GF-D8 (cell line): Measurements from ENCODE around the gene DGLUCY.
"Not testable (repeated sequence)": the region's sequence is repeated elsewhere in the genome, so short reads cannot be mapped to it uniquely, and the experiment has no call there.

Experiments
- DNase-seq: peaks from one replicate; lab custom pipeline; 2025; lab: John Stamatoyannopoulos, UW

DGLUCY gene

GRCh38 chr14:91169951-91170350 is 56.1 kb downstream of the DGLUCY start:
- DNase-seq, result no peak

GRCh38 chr14:91170504-91171121 is 56.7 kb downstream of the DGLUCY start:
- DNase-seq, result no peak

- DNase-seq, result no peak
Measured at GRCh38 chr14:91171291-91171690, 57.4 kb downstream of the DGLUCY start.

GRCh38 chr14:91173221-91173670 is 59.4 kb downstream of the DGLUCY start:
- DNase-seq, result no peak

- DNase-seq, result no peak
Measured at GRCh38 chr14:91173904-91174303, 60.0 kb downstream of the DGLUCY start.

- no peak for DNase-seq
Measured at GRCh38 chr14:91175291-91176201, 61.7 kb downstream of the DGLUCY start.

GRCh38 chr14:91177073-91178034 is 63.5 kb downstream of the DGLUCY start:
- no peak for DNase-seq

- no peak for DNase-seq
Measured at GRCh38 chr14:91180611-91181010, 66.7 kb downstream of the DGLUCY start.

GRCh38 chr14:91182753-91183152 is 68.9 kb downstream of the DGLUCY start:
- not testable (repeated sequence) for DNase-seq

GRCh38 chr14:91184559-91184958 is 70.7 kb downstream of the DGLUCY start:
- DNase-seq, result no peak

GRCh38 chr14:91185721-91186120 is 71.8 kb downstream of the DGLUCY start:
- DNase-seq, result no peak

- DNase-seq, result no peak
Measured at GRCh38 chr14:91186515-91187066, 72.7 kb downstream of the DGLUCY start.

GRCh38 chr14:91187271-91187670 is 73.4 kb downstream of the DGLUCY start:
- DNase-seq, result no peak

- no peak for DNase-seq
Measured at GRCh38 chr14:91190853-91191252, 77.0 kb downstream of the DGLUCY start.

GRCh38 chr14:91193069-91193468 is 79.2 kb downstream of the DGLUCY start:
- DNase-seq, result no peak

- DNase-seq, result no peak
Measured at GRCh38 chr14:91195881-91196280, 82.0 kb downstream of the DGLUCY start.

- no peak for DNase-seq
Measured at GRCh38 chr14:91197631-91198030, 83.8 kb downstream of the DGLUCY start.

GRCh38 chr14:91200802-91201201 is 86.9 kb downstream of the DGLUCY start:
- DNase-seq, result not testable (repeated sequence)

GRCh38 chr14:91202234-91202974 is 88.5 kb downstream of the DGLUCY start:
- DNase-seq, result no peak

GRCh38 chr14:91204657-91205056 is 90.8 kb downstream of the DGLUCY start:
- no peak for DNase-seq

GRCh38 chr14:91205459-91205858 is 91.6 kb downstream of the DGLUCY start:
- no peak for DNase-seq
